NCI-H2227 treated with DMSO at 0.1 percent for 48 hours (cell line): ENCODE data around the gene OR51G2.

Experiments
- DNase-seq: peaks from one replicate; lab custom pipeline; 2025; lab: John Stamatoyannopoulos, UW

Gene OR51G2

GRCh38 chr11:4863876-4864275, 55.3 kb downstream of the OR51G2 start:
- no peak for DNase-seq
